SKM-1 (cell line): ENCODE measurements around the gene C1orf174.

Experiments used
- DNase-seq: peaks from one replicate; lab custom pipeline; 2025; ENCODE audit not compliant: unreplicated experiment; lab: John Stamatoyannopoulos, UW

Gene C1orf174

DNA sequence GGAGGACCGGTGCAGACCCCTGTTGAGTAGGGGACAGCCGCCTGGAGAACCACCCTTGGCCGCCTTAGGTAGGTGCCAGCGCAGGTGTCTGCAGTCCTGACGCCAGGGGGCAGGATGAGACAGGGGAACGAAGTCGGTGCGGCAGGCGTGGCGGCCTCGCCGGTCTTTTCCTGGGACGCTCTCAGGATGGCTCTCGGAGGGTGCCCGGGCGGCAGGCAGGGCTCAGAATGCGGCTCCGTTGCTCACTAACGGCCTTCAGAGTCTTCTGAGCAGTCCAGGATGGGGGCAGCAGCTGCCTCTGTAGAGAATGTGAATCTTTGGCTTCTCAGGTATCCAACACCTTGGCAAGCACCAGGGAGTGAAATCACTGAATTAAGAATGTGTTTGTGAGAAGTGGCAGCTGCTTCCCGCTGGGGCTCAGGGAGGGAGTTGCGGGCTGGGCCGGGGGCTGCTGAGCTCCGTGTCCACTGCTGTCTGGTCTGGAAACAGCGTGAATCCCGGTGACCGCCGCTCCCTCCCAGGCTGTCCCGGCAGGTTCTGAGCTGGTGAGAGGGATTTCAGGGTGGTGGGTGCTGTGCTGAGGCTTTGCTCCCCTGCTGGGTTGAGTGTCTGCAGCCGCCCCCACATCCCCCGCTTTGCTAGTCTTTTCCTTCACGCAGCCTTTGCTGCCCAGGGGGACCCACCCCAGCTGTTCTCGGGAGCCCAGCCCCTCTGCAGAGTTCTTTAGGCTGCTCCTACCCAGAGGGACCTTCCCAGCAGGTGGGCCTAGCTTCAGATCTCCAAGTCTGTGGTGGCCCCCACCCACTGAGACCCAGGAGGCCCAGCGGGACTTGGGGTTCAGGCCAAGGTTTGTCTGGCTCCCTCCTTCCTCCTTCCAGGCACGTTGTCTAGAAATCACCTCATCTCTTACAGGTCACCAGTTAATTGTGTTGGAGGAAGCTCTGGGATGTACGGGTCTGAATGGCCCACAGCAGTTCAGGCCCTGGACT is 11.1 kb upstream of the C1orf174 start:
- no peak for DNase-seq

- no peak for DNase-seq
Measured at GRCh38 chr1:3910049-3910731, 10.1 kb upstream of the C1orf174 start.

- no peak for DNase-seq
Measured at GRCh38 chr1:3909615-3910014, 9.5 kb upstream of the C1orf174 start.

DNA sequence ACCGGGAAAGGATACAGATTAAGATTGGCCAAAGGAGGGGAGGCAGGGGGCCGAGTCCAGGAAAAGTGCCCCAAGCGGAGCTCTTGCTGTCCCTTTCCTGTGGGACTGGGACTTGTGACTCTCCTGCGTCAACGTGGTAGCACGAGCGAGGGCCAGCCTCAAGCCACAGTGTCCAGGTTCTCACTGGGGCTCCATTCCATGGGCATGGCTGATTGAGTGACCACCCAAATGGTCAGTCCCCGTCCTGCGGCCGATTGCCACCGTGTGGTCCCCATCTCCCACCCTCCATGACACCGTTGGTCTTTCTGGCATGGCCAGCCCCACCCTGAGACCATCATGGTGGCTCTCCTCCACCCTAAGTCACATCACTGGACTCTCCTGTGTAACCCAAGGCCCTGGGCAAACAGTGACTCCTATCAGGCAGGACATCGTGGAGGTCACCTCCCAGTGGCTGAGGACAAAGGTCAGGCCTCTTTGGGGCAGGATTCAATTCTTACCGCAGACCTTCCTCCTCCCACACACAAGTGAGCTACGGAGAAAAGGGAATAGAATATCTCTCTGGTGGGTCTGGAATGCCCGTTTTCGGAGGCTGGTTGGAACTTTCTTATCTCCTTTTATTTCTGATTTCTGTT is 8.9 kb upstream of the C1orf174 start:
- no peak for DNase-seq

DNA sequence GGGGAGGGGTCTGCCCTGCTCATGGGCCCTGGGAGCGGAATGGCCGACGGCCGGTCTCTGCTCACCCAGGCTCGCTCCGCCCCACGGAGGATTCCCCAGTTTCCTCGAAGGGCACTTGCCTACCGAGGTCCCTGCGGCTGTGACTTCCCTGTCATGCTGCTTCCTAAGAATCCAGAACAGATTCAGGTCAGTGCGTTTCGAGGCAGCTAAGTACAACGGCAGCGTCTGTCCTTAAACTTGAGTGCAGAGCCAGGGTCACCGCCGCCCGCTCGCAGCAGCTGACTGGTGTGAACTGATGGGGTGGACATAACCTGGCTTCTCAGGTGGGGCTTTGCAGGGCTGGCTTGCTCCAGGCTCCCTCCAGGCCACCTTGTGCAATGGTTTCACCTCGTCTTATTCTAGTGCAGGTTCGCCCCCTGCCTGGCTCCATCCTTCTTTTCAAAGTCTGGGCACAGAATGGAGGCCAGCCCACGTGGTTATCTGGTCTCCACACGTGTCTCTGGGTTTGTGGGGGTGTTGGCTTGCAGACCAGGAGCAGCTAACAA is 7.6 kb upstream of the C1orf174 start:
- no peak for DNase-seq

GRCh38 chr1:3907031-3907534 is 7.0 kb upstream of the C1orf174 start:
- no peak for DNase-seq

DNA sequence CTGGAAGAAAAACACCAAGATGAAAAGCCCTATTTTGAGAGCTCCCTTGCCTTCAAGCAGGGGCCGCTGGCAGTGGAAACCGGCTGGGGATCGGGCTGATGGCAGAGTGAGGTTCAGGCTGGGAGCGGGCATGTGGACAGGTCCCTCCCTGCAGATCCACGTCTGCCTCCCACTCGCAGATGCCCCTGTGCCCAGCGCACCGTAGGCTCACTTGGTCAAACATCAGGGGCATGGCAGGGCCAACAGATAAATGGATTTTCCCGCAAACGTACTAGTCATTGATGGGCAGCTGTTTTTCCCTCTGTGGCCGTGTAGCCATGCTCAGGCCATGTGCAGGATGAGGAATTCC is 6.6 kb upstream of the C1orf174 start:
- no peak for DNase-seq

DNA sequence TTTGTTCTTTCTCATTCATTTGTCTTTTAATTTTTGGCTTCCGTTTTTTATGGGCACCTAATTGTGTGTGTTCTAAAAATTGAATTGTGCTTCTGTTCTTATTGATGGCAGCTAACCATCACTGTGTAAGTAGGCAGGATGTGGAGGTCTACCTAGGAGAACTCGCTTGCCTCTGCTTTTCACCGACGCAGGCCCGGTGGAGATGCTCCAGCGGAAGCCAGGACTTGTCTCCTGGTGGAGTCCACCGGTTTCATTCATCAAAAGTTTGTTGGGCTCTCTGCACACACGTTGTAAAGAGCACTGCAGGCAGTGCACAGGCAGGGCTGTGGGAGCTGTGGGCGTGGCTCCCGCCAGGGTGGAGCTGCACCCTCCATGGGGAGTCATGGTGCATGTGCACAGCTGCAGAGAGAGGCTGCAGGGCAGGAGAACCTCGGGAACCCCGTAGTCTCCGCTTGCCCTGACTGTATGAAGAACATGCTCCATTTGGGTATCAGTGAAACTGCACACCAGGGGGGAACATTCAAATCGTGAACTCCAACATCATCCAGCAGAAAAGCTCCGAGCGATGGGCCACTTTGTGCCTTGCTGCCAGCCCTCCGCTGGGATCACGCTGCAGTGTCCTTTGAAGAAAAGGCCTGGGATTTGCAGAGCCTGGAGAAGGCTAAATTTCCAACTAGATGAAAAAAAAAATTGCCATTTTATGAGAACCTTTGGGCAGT is 6.0 kb upstream of the C1orf174 start:
- no peak for DNase-seq

DNA sequence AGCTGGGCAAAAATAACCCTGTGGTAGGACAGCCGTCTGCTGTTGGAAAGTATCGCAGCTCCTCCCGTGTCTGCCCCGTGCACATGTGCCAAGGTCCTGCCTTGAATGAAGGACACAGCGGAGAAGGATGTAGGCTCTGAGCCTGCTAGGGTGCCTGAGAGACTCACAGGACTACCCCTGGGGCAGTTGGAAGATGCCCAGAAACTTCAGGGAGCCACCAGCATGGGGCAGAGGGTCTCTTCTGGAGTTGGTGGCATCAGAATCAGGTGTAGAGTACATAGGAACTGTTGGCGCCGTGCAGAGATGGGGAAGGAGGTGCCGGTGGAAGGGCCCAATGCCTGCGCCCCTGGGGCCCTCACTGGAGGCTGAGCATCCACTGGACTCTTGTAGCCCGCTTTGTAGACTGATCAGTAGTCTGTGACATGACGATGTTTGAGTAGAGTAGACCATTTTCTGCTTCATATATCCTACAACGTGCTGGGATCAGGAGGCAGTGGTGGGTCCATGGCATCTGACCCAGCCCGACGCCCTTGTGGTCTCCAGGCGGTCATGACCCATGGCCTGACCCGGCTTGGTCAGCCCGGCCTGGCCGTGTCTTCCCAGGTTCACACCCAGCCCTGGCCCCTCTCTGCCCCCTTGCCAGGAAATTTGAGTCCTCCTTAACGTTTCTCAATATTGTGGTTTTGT is 5.3 kb upstream of the C1orf174 start:
- no peak for DNase-seq

DNA sequence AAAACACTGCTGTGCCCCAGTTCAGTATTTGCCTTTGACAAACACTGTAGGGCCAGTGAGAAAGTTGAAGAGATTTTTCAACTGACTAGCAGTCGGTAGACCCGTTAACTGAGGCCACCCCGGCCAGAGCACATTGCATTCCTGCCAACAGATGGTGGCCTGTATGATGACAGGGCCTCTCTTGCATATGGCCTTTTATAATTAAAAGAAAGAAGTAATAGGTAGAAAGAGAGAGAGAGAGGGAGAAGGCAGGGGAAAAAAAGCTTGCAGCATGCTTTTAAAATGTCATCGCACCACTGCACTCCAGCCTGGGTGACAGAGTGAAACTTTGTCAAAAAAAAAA is 4.7 kb upstream of the C1orf174 start:
- DNase-seq = no peak

GRCh38 chr1:3904006-3904842 is 4.2 kb upstream of the C1orf174 start:
- DNase-seq = no peak

DNA sequence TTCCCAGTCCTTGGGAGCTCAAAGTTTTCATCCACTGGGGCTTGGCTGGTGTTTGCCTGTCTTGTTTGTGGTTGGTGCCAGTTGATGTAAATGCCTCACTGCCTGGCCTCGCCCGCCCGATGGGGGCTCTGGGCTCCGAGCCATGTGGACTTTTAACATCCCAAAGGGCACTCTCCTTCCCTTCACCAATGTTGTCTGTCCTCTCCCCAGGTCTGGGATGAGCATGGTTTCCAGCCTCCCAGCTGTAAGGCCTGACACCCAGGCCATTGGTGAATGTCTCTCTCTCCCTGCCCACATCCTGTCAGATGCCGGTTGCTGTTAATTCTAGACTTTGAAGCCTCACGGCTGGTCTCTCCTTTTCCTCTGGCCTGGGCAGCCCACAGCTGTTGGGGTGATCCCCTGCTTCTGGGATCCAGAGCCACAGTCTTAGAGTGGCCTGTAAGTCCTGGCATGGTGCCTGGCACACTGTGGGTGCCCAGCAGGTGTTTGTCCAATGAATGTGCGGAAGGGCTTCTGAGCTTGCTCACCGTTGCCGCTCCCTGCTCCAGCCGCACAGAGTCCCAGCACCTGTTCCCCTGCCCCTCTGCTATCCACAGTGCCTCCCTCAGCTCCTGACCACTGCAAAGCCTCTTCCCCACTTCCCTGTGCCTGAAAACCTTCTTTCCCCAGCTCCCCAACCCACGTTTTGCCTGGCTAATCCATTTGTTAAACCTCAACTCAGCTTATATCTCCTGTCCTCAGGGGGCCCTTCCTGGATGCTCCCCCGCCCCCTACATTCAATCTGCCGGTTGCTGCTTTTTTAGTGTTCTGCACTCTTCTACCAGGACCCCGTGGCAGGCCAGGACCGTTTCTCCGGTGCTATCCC is 3.3 kb upstream of the C1orf174 start:
- no peak for DNase-seq

- no peak for DNase-seq
Measured at GRCh38 chr1:3902571-3903091, 2.6 kb upstream of the C1orf174 start.

DNA sequence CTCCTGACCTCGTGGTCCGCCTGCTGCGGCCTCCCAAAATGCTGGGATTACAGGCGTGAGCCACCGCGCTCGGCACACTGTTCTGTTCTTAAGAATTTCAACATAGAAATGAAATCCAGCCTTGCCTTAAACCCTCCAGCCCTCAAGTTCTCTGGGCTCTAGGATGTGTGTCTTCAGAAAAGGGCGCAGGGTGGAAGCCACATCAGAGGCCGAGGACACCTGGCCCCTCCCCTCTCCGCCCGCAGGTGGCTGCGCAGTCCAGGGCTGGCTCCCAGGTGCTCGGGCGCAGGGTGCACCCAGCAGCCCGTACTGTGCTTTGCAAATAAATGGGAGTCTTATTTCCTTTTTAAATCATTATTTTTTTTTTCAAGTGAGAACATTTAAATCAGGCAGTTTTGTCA is 2.0 kb upstream of the C1orf174 start:
- no peak for DNase-seq

DNA sequence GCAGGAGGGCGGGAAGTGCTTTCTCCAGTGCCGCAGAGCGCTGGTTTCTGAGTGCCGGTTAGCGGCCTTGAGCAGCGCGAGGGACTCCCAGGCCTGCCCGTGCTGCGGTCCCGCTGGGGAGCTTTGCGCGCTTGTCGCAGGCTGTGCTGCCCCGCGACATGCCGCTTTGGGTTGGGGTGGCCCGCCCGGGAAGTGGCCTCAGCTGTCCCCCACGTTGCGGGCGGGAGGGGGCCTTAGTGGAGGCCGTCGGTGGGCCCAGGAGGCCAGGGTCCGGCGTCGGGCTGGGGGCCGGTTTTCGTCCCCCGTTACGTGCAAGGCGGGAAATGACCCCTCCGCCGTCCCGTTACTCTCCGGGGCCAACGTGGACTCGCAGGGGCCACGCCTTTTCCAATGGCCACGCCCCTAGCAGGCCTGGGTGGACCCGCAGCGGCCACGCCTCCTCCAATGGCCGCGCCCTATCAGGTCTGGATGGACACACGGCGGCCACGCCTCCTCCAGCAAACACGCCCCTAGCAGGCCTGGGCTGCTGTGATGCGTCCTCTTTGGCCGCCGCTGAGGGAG is 977 bp upstream of the C1orf174 start:
- DNase-seq = peak; percentile 68

- no peak for DNase-seq
Measured at GRCh38 chr1:3899754-3900149, 320 bp downstream of the C1orf174 start.

DNA sequence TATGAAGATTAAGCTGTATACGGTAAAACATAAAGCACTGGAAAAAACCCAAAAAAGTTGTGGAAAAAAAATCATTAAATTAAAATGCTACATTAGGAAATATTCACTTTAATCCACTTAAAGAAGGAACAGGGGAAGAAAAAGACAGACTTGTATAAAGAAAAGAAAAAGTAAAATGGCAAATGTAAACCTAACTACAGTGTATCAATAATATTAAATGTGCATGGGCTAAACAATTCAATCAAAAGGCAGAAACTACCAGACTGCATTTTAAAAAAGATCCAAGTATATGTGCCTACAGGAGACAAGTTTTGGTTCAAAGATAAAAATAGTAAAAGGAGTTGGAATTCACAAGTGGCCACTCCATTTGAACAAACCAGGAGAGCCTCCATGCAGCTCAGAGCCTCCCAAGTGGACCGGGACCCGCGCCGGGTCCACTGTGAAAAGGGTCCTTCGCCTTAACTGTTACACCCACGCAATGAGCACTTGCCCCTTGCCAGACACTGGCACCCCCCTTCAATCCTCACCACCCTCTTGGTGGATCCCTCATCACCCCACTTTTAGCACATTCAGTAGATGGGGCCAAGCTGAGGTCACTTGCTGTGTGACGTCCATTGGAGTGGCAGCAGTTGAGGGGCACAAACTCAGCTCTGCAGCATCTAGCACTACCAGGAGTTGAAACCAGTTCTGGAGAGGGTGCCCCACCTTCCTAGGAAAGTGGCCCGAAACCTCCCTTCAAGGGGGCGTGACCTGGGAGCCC is 898 bp downstream of the C1orf174 start:
- no peak for DNase-seq
